GM12878 (cell line): ENCODE data around the gene TMEM239. TPM values are rescaled to one million over a fixed set of nuclear protein-coding genes. Genes with fewer than 3 reads are reported as not detected.

Experiments used
- ATAC-seq: fragments of 200-7000 bp; cut with Tn5 transposase; 3 replicates; pipeline ENCODE4 v1.9.1; 2020; ENCODE audit warnings: mild to moderate bottlenecking, moderate library complexity
- BruUV-seq: library from RNA; stranded (reverse); fragments of 400-500 nt; replicated peaks from 2 replicates; lab custom pipeline; 2021; lab: Mats Ljungman, UMichigan
- CTCF ChIA-PET: fragments of 300-600 bp; sonication (Branson Sonifier 250); formaldehyde crosslinking; extraction: SDS; loops from one replicate; lab custom pipeline; 2021; ENCODE audit warnings: inconsistent platforms; lab: Yijun Ruan, JAX
- POLR2A ChIA-PET: fragments of 350-600 bp; formaldehyde crosslinking; extraction: SDS; loops from one replicate; lab custom pipeline; 2021; ENCODE audit warnings: inconsistent platforms; lab: Charles Lee
- RAD21 ChIA-PET: fragments of 300-600 bp; sonication (Branson Sonifier 250); formaldehyde crosslinking; loops from one replicate; lab custom pipeline; 2023; ENCODE audit warnings: antibody characterized with exemption; ENCODE audit not compliant: unreplicated experiment; lab: Charles Lee
- SMC1A ChIA-PET: fragments of 300-600 bp; sonication (Branson Sonifier 250); formaldehyde crosslinking; loops from one replicate; lab custom pipeline; 2023; ENCODE audit not compliant: unreplicated experiment, uncharacterized antibody; lab: Charles Lee
- DNase-seq: peaks from one replicate; pipeline ENCODE4 v3.0.0-alpha.2; 2011; ENCODE audit warnings: low read depth, low spot score
- FAIRE-seq: peaks from 3 replicates; lab custom pipeline; 2011; peaks lifted over from hg19 to GRCh38; lab: Jason Lieb, UNC
- H2AFZ ChIP-seq: 2 replicates; pipeline ENCODE4 v1.6.0; 2011; ENCODE audit warnings: low read depth, low read length, control low read depth; ENCODE audit not compliant: control insufficient read depth
- H3K27ac ChIP-seq: 2 replicates; pipeline ENCODE4 v1.5.1; 2011; ENCODE audit warnings: control low read depth; ENCODE audit not compliant: control insufficient read depth, insufficient read depth
- H3K27me3 ChIP-seq, 2 experiments: replicated peaks in 1 of 2; 2 replicates each; pipeline versions ENCODE4 v1.6.0 to v1.6.1; 2011; ENCODE audit warnings: low read length in 1 of 2; ENCODE audit not compliant: control insufficient read depth in 2 of 2, insufficient read depth in 2 of 2
- H3K36me3 ChIP-seq, 2 experiments: 2 replicates each; pipeline ENCODE4 v1.5.1; 2011; ENCODE audit warnings: low read length in 1 of 2; ENCODE audit not compliant: control insufficient read depth in 2 of 2, insufficient read depth in 2 of 2
- H3K4me1 ChIP-seq: 2 replicates; pipeline ENCODE4 v1.6.1; 2011; ENCODE audit warnings: mild to moderate bottlenecking, low read length, moderate library complexity, mixed read lengths; ENCODE audit not compliant: control insufficient read depth, insufficient read depth
- H3K4me2 ChIP-seq: 2 replicates; pipeline ENCODE4 v1.6.0; 2011; ENCODE audit warnings: control low read depth; ENCODE audit not compliant: control insufficient read depth, insufficient read depth
- H3K4me3 ChIP-seq: fragments of 200-600 bp; sonication (generic); 2 replicates; pipeline ENCODE4 v1.5.1; 2016
- H3K79me2 ChIP-seq: 2 replicates; pipeline ENCODE4 v1.6.0; 2011; ENCODE audit warnings: low read length; ENCODE audit not compliant: control insufficient read depth, insufficient read depth
- H3K9ac ChIP-seq: 2 replicates; pipeline ENCODE4 v1.8.0; 2011; ENCODE audit warnings: low read length, control low read depth, mixed read lengths; ENCODE audit not compliant: control insufficient read depth, insufficient read depth
- H3K9me3 ChIP-seq: replicated peaks from 3 replicates; pipeline ENCODE4 v1.5.1; 2011; ENCODE audit warnings: mild to moderate bottlenecking, low read length; ENCODE audit not compliant: control insufficient read depth, insufficient read depth
- H4K20me1 ChIP-seq: 2 replicates; pipeline ENCODE4 v1.6.0; 2011; ENCODE audit not compliant: control insufficient read depth, insufficient read depth
- SREBF2 ChIP-seq: IDR thresholded peaks from 2 replicates; pipeline ENCODE4 v1.6.1; 2012; ENCODE audit warnings: mild to moderate bottlenecking, low read length
- WGBS: methylation state at CpG from one replicate; pipeline ENCODE4 v1.1.6; 2016; ENCODE audit warnings: low lambda C conversion rate; ENCODE audit not compliant: insufficient replicate concordance, insufficient coverage; ENCODE audit errors: missing lambda C conversion rate; 5-methylcytosine and 5-hydroxymethylcytosine counted together
- in situ Hi-C: fragments of 300-500 bp; cut with MboI; formaldehyde crosslinking; loops from 9 replicates; pipeline ENCODE4 v1.14.3; 2018; ENCODE audit warnings: mixed read lengths
- intact Hi-C: fragments of 100-400 bp; cut with micrococcal nuclease; formaldehyde crosslinking; loops from one replicate; pipeline ENCODE4 v1.14.2; 2022; ENCODE audit not compliant: unreplicated experiment
- polyA plus RNA-seq, 11 experiments: library from polyadenylated mRNA; depleted of rRNA in 4 of 11; unstranded in 6 of 11; stranded (reverse) in 5 of 11; fragments of >200 nt; fragmentation: Nextera tagmentation in 4 of 11; fragmentation: Illumina TruSeq in 1 of 11; extraction: Ambion mirVana in 4 of 11; extraction: Trizol in 1 of 11; gene quantifications; 1 replicate in 1 of 11; 2 replicates in 10 of 11; pipeline versions ENCODE4 v1.2.1 to v1.2.3, GENCODE V29; 2011 to 2016; ENCODE audit warnings: inconsistent platforms in 2 of 11, missing spikeins in 2 of 11, low read depth in 1 of 11
- total RNA-seq, 4 experiments: library from RNA; depleted of rRNA in 3 of 4; stranded (reverse); fragments of >200 nt in 3 of 4; fragmentation: Illumina TruSeq in 1 of 4; extraction: Trizol in 1 of 4; gene quantifications; 2 replicates each; pipeline versions ENCODE4 v1.2.1 to v1.2.3, GENCODE V29; 2013 to 2021
- TF ChIP-seq, protein P1 (sequence below): fragments of 450-650 bp; formaldehyde crosslinking; IDR thresholded peaks from 2 replicates; pipeline ENCODE4 v1.5.0; 2022; ENCODE audit warnings: mild to moderate bottlenecking, missing genetic modification characterization
- TF ChIP-seq, protein P2 (sequence below): fragments of 450-650 bp; IDR thresholded peaks from 2 replicates; pipeline ENCODE4 v1.6.1; 2017; ENCODE audit warnings: mild to moderate bottlenecking

The TMEM239 gene
- total and polyA plus RNA-seq, 10 of the 15 experiments (the other 5 are each of a cell fraction or from before 2014, with no cell fraction given): not detected

DNA sequence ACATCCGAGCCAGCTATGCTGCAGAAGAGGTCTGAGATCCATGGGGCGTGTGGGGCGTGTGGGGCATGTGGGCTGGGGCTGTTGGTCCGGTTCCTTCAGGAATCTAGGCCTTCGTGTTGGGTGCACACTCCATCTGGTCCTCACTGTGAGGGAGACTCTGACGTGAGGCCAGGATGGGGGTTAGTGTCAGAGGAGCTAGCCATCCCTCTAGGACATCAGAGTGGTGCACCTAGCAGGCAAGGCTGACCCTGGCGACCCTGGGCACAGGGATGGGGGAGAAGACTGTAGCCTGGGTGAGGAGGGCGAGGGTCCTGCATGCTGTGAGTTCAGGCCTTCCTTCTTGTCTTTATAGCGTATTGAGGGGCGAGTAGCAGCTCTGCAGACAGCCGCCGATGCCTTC is 48.5 kb downstream of the TMEM239 start:
- peaks cover 9 to 10% of the 10 kb centered on the region in 2 experiments for H3K36me3 ChIP-seq
- WGBS: 92% methylated on average over 12 of the region's 12 CpGs
- no peak overlapping the region for H3K9ac ChIP-seq
- no peaks in the 10 kb centered on the region for H4K20me1 ChIP-seq
- H3K4me2 ChIP-seq: no peak overlapping the region
- POLR2A ChIA-PET: no interaction called here
- no peak for FAIRE-seq
- SMC1A ChIA-PET: interaction anchor here (0.6 kb wide), 1 partner anchor 90 kb away, joined by 3 read pairs; no protein-coding TSS in a partner anchor
- no peak overlapping the region for H3K4me3 ChIP-seq
- DNase-seq: no peak
- intact Hi-C loops (no loop called here), in situ Hi-C loops (no loop called here)
- no peak for ATAC-seq
- H3K27ac ChIP-seq: no peak overlapping the region
- no peaks in the 10 kb centered on the region for H3K27me3 ChIP-seq
- RAD21 ChIA-PET: no interaction called here
- no peaks in the 10 kb centered on the region for H3K9me3 ChIP-seq
- no peaks in the 10 kb centered on the region for H3K4me1 ChIP-seq
- H2AFZ ChIP-seq: no peak overlapping the region
- no peak for TF ChIP-seq SREBF2
- CTCF ChIA-PET: interaction anchor here (2.1 kb wide), 1 partner anchor 136 kb away, joined by 7 read pairs; no protein-coding TSS in a partner anchor
- H3K79me2 ChIP-seq: no peaks in the 10 kb centered on the region
- BruUV-seq: no TSS peak

DNA sequence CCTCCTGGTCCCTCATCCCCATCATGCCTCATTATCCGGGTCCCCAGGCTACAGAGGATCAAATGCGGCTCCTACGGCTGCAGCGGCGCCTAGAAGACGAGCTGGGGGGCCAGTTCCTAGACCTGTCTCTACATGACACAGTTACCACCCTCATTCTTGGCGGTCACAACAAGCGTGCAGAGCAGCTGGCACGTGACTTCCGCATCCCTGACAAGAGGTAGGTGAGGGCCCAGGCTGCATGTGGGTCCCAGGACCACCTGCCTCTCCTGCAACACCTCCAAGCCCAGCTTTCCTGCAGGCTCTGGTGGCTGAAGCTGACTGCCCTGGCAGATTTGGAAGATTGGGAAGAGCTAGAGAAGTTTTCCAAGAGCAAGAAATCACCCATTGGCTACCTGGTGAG is 48.9 kb downstream of the TMEM239 start:
- POLR2A ChIA-PET: no interaction called here
- CTCF ChIA-PET: interaction anchor here (0.6 to 2.1 kb wide), 2 partner anchors 118 to 136 kb away, joined by 4 to 7 read pairs; no protein-coding TSS in a partner anchor
- Histone ChIP-seq H3K4me1 (no peaks in the 10 kb centered on the region), H4K20me1 (no peaks in the 10 kb centered on the region), H2AFZ (no peak overlapping the region), H3K36me3 (peaks cover 9 to 10% of the 10 kb centered on the region in 2 experiments), H3K27ac (no peak overlapping the region), H3K4me3 (no peak overlapping the region), H3K79me2 (no peaks in the 10 kb centered on the region), H3K4me2 (no peak overlapping the region), H3K27me3 (no peaks in the 10 kb centered on the region), H3K9ac (no peak overlapping the region), H3K9me3 (no peaks in the 10 kb centered on the region)
- TF ChIP-seq, protein P1, sequence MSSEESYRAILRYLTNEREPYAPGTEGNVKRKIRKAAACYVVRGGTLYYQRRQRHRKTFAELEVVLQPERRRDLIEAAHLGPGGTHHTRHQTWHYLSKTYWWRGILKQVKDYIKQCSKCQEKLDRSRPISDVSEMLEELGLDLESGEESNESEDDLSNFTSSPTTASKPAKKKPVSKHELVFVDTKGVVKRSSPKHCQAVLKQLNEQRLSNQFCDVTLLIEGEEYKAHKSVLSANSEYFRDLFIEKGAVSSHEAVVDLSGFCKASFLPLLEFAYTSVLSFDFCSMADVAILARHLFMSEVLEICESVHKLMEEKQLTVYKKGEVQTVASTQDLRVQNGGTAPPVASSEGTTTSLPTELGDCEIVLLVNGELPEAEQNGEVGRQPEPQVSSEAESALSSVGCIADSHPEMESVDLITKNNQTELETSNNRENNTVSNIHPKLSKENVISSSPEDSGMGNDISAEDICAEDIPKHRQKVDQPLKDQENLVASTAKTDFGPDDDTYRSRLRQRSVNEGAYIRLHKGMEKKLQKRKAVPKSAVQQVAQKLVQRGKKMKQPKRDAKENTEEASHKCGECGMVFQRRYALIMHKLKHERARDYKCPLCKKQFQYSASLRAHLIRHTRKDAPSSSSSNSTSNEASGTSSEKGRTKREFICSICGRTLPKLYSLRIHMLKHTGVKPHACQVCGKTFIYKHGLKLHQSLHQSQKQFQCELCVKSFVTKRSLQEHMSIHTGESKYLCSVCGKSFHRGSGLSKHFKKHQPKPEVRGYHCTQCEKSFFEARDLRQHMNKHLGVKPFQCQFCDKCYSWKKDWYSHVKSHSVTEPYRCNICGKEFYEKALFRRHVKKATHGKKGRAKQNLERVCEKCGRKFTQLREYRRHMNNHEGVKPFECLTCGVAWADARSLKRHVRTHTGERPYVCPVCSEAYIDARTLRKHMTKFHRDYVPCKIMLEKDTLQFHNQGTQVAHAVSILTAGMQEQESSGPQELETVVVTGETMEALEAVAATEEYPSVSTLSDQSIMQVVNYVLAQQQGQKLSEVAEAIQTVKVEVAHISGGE: no peak
- TF ChIP-seq, protein P2, sequence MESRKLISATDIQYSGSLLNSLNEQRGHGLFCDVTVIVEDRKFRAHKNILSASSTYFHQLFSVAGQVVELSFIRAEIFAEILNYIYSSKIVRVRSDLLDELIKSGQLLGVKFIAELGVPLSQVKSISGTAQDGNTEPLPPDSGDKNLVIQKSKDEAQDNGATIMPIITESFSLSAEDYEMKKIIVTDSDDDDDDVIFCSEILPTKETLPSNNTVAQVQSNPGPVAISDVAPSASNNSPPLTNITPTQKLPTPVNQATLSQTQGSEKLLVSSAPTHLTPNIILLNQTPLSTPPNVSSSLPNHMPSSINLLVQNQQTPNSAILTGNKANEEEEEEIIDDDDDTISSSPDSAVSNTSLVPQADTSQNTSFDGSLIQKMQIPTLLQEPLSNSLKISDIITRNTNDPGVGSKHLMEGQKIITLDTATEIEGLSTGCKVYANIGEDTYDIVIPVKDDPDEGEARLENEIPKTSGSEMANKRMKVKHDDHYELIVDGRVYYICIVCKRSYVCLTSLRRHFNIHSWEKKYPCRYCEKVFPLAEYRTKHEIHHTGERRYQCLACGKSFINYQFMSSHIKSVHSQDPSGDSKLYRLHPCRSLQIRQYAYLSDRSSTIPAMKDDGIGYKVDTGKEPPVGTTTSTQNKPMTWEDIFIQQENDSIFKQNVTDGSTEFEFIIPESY: no peak
- DNase-seq (no peak), FAIRE-seq (no peak), ATAC-seq (no peak)
- BruUV-seq: no TSS peak
- intact Hi-C loops (no loop called here), in situ Hi-C loops (no loop called here)
- RAD21 ChIA-PET: no interaction called here
- SMC1A ChIA-PET: no interaction called here
- WGBS: 97% methylated on average over 10 of the region's 10 CpGs
